Measurements from ENCODE around the gene SLC23A1.

Gene SLC23A1

DNA sequence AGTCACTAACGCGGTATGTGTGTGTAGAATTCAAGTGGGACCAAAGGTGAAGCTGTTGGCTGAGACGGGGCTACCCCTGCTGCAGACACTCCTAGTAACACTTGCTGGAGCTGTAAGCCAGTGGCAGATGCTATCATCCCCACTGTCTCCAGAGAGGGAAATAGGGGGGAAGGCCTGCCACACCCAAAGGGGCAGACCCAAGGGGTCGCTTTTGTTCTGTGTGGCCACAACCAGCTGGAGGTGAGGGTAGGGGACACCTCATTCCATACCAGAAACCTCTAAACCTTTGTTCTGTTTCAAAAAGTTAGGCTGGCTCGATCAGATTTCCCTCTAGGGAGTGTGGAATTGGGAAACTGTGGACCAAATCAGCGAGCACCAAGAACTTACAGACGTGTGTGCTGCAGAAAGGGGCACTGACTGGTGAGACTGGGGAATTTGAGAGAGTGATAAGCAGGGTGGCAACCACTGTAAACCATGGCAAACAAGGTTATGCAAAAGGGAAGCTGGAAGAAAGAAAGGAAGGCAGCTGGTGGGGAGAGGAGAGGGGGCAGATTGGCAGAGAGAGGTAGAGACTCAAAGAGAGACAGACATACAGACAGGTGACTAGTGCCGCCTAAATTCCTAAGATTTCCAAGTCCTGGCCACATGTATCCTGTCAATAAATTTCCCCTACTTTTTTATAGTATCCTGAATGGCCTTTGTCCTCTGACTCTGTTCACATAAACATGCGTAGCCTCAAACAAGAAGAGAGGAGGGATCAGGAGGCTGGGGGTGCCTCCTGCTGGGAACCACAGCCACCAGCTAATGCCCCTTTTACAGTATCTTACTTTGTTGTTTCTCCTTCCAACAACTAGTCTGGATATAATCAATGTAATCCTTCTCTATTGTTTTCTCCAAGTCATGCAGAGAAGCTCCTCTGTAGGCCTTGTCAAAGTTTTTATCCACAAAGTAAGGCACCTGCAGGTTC, 36.4 kb upstream of the SLC23A1 start:
- H3K27ac ChIP-seq, result no peak overlapping the region
- TF ChIP-seq, protein P1, sequence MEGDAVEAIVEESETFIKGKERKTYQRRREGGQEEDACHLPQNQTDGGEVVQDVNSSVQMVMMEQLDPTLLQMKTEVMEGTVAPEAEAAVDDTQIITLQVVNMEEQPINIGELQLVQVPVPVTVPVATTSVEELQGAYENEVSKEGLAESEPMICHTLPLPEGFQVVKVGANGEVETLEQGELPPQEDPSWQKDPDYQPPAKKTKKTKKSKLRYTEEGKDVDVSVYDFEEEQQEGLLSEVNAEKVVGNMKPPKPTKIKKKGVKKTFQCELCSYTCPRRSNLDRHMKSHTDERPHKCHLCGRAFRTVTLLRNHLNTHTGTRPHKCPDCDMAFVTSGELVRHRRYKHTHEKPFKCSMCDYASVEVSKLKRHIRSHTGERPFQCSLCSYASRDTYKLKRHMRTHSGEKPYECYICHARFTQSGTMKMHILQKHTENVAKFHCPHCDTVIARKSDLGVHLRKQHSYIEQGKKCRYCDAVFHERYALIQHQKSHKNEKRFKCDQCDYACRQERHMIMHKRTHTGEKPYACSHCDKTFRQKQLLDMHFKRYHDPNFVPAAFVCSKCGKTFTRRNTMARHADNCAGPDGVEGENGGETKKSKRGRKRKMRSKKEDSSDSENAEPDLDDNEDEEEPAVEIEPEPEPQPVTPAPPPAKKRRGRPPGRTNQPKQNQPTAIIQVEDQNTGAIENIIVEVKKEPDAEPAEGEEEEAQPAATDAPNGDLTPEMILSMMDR (IDR thresholded peaks at IDR 0.05), result no peak
- no peak overlapping the region for H3K4me3 ChIP-seq
- peak; percentile 16 for DNase-seq (ENCODE audit: low spot score)

DNA sequence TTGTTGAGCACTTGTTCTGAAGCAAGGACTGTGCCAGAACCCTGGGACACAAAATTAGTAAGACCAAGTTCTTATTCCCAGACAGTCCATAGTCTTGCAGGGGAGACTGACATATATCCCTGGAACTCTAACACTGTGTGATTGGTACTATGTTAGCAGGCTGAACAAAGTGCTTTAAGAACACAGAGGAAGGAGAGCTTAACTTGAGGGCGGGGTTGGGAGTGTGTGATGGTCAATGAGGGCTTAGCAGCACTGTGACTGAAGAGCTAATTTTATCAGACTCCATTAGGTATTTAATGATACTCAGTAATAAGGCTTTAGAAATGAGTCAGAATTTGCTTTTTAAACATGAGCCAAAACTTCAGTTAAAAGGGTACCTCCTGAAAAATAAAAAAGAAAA, 35.7 kb upstream of the SLC23A1 start:
- TF ChIP-seq, protein P1 (IDR thresholded peaks at IDR 0.05), result no peak
- no peak overlapping the region for H3K4me3 ChIP-seq
- H3K27ac ChIP-seq, result peak overlapping the region; percentile 47 to 86
- DNase-seq (ENCODE audit: low spot score), result no peak

GRCh38 chr5:139417214-139417613, 34.1 kb upstream of the SLC23A1 start:
- peak overlapping the region; percentile 70 to 86 for H3K27ac ChIP-seq
- no peak overlapping the region for H3K4me3 ChIP-seq
- DNase-seq (ENCODE audit: low spot score), result peak; percentile 77
- TF ChIP-seq, protein P1 (IDR thresholded peaks at IDR 0.05), result no peak

DNA sequence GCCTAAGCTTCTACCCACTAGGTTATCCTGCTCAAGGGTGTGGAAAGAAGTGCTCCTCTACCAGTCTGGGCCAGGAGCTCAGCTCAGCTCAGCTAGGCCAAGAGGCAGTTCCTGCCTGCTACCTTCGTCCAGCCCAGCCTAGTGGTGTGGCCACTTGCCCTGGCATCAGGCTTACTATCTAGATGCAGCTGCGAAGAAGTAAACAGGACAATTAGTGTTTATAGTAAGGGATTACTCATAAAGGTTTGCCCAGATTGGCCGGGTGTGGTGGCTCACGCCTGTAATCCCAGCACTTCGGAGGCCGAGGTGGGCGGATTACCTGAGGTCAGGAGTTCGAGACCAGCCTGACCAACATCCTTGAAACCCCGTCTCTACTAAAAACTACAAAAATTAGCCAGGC, 33.6 kb upstream of the SLC23A1 start:
- peak; percentile 72 for DNase-seq (ENCODE audit: low spot score)
- H3K4me3 ChIP-seq, result no peak overlapping the region
- TF ChIP-seq, protein P1 (IDR thresholded peaks at IDR 0.05), result no peak
- H3K27ac ChIP-seq, result peak overlapping the region; percentile 70 to 80

- TF ChIP-seq, protein P1 (IDR thresholded peaks at IDR 0.05), result no peak
- H3K4me3 ChIP-seq, result no peak overlapping the region
- H3K27ac ChIP-seq, result peak overlapping the region; percentile 70 to 71
- no peak for DNase-seq (ENCODE audit: low spot score)
Observed at GRCh38 chr5:139415869-139416268, 32.8 kb upstream of the SLC23A1 start.

- no peak overlapping the region for H3K4me3 ChIP-seq
- peak; percentile 62 for DNase-seq (ENCODE audit: low spot score)
- H3K27ac ChIP-seq, result peak overlapping the region; percentile 70 to 71
- TF ChIP-seq, protein P1 (IDR thresholded peaks at IDR 0.05), result no peak
Observed at GRCh38 chr5:139415221-139415861, 32.2 kb upstream of the SLC23A1 start.

All from coronary artery (tissue), 2 donors.